ENCODE data around the gene MBTD1.
"Not testable (repeated sequence)": the region's sequence is repeated elsewhere in the genome, so short reads cannot be mapped to it uniquely, and the experiment has no call there.

The MBTD1 gene

DNA sequence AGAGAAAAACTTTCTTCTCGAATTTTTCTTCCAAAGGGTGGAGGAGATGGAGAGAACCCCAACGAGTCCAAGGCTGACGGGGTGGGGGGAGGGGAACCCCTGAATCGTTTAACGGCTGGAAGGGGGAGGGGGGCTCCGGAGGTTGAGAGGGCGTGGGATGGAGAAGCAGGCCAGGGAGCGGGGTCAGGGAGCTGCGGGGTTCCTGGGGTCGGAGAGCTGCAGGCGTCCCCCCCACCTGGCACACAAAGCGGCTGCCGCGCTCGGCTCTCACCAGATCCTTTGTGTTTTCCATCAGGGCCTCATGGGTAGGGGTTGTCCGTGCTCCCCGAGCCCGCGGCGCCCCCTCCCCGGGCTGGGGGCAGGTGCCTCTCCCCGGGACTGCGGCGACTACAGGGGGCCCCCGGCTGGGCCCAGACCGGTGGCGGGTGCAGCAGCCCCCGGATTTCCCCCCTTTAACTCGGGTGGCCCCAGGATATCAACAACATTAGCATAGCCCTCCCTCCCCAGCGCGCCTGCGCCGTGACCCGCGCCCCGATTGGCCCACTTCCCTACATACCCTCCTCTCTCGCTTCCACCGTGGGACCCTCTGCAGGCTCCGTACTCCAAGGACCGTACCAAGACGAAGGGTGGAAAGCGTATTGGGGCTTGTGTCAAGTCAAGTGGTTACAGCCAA is at the start of gene MBTD1:
Gene MBTD1, minus strand, starts transcription at position 486 of the 673 bp plus-strand sequence. CDS start 34,888 bp downstream, outside the sequence.
- peak; percentile 84 to 92 (median 89) for DNase-seq (ENCODE audit: low read depth in 4 of 4, low spot score in 1 of 4)

GRCh38 chr17:51305182-51305581 is 45.3 kb upstream of the MBTD1 start:
- no peak for DNase-seq (ENCODE audit: low read depth in 4 of 4, low spot score in 1 of 4)

DNA sequence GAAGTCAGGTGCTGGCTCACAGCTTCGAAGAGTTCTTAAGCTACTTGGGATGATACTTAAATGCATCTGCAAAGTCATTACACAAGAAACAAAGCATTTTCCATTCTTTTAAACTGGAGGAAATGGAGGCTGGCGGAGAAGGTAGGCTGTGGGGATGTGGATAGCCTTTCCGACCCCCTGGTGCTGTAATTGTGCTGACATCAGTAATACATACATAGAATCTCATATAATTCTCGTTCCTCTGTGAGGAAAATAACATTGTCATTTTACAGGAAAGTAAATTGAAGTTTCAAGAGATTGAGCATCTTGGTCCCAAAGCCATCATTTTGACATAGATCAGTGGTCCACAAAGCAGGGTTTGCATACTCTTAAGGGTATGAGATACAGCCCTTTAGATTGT is 40.0 kb upstream of the MBTD1 start:
- DNase-seq (ENCODE audit: low read depth in 4 of 4, low spot score in 1 of 4), result no peak

DNA sequence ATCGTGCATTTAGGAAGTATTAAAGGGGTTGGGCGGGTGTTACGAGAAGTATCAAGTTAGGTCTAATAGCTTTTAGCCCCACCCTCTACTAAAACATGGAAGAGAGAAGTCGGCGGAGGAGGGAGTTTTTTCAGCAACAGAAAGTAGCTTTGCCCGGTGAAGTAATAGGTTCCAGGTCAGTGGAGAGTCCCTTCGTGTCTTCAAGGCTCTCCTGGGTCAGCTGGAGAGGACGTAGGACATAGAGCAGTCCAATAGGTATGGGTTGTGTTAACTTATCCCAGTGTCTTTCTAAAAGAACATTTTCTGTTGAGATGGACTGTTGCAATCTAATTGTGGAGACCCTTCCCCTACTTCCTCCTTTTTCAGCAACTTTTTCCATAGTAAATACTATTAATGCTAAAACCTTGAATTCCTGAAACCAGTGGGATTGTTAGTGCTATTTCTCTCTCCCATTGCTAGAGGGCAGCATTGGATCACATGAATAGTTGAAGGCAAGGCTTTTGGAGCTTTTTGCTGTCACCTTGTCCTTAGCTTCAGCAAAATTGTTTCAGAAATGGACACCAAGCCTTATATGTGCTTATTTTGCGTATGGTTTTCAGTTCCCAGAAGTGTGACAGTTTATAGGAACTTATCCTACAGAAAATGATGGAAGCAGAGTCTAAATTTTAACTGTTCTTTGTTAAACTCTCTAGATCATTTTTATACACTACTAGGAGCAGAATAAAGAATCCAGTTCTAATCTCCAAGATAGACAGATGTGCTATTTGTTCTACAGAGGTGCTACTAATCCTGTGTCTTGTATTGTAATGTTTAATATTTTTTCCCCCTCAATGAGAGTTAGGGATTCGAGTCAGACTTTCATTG is 38.9 kb upstream of the MBTD1 start:
- DNase-seq (ENCODE audit: low read depth in 4 of 4, low spot score in 1 of 4), result no peak

- not testable (repeated sequence) for DNase-seq (ENCODE audit: low read depth in 4 of 4, low spot score in 1 of 4)
Measured at GRCh38 chr17:51294338-51294737, 34.5 kb upstream of the MBTD1 start.

DNA sequence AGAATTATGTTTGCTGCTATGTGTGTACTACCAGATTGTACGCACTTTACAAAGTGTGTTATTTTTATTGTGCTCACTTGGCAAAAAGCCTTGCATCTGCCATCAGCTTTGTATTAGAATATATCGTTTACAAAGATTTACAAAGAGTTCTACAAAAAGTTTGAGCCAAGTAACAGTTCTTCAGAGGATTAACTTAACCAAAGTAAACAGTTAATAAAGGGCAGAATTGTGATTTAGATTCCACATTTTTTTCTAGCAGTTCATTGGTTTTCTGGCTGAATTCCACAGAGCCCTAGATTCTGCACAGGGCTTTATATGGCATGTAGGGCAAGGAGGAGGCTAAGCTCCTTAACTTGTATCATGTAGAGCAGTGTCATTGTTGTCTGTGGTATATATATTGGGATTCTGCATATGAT is 29.9 kb upstream of the MBTD1 start:
- no peak for DNase-seq (ENCODE audit: low read depth in 4 of 4, low spot score in 1 of 4)

DNA sequence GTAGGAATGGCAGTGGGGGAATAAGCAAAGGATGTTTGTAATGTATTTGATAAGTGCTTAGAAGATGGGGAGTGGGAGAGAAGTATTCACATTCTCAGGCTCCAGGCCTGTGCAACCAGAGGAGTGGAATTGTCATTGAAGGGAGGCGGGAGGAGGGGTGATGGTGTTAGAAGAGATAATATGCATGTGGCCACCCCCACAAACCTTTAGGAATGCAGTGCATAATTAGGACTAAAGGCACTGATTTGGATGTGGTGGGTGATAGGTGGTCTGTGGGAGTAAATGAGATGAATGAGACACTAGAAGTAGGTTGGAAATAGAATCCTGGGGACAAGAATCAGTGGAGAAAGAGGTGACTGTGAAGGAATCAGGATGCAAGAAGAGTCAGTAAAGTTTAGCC is 27.6 kb upstream of the MBTD1 start:
- no peak for DNase-seq (ENCODE audit: low read depth in 4 of 4, low spot score in 1 of 4)

- DNase-seq (ENCODE audit: low read depth in 4 of 4, low spot score in 1 of 4), result no peak
Measured at GRCh38 chr17:51279183-51279582, 19.3 kb upstream of the MBTD1 start.

DNA sequence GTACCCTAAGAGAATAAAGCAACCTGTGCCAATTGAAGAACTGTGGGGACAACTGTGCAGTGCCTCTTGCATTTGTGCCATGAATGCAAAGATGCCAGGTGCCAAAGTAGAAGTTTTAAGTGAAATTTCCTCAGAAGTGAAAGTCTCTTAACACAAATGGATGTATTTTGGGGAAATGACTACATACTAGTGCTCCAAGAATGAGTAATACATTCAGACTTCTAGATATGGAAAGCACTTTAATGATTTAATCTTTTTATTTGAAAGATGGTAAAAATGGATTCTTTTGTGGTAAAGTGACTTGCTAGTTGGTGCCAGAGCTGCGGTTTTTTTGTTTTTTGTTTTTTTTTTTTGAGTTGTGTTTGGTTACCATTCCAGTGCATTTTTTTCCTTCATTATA is 15.5 kb upstream of the MBTD1 start:
- no peak for DNase-seq (ENCODE audit: low read depth in 4 of 4, low spot score in 1 of 4)

DNA sequence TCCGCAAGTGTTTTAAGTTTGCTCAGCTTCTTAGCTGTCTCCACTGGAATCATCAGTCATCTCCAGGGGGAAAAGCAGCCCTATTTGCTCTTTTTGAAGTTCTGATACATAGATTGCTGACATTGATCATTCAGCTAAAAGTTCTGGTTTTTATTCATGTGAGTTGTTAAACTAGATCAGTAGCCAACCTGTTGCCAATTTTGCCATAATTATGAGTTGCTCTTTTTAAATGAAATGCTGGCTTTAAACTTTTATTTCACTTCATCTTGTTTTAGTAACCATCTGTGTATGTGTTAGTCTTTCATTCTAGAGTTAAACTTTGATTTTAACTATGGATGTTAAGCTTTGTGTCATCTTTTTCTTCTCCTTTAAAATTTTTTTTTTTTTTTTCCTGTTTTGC is 13.0 kb upstream of the MBTD1 start:
- no peak for DNase-seq (ENCODE audit: low read depth in 4 of 4, low spot score in 1 of 4)

DNA sequence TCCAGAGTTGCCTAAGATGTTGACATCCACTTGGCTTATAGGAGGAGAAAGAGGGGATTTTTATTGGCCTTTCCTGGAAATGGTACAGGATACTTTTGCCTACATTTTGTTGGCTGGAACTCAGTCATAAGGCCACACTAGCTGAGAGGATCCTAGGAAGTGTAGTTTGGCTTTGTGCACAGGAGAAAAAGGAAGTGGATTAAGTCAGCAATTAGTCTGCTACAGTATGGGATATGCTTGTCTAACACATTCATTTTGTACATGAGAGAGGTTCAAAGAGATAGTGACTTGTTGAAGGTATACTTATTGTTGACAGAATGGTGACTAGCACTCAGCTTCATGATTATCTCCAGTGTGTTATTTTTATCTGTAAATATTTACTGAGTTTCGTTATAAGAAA is 10.8 kb upstream of the MBTD1 start:
- DNase-seq (ENCODE audit: low read depth in 4 of 4, low spot score in 1 of 4), result no peak

GRCh38 chr17:51269991-51270390 is 10.1 kb upstream of the MBTD1 start:
- DNase-seq (ENCODE audit: low read depth in 4 of 4, low spot score in 1 of 4), result no peak

GRCh38 chr17:51264466-51264865 is 4.6 kb upstream of the MBTD1 start:
- not testable (repeated sequence) for DNase-seq (ENCODE audit: low read depth in 4 of 4, low spot score in 1 of 4)

DNA sequence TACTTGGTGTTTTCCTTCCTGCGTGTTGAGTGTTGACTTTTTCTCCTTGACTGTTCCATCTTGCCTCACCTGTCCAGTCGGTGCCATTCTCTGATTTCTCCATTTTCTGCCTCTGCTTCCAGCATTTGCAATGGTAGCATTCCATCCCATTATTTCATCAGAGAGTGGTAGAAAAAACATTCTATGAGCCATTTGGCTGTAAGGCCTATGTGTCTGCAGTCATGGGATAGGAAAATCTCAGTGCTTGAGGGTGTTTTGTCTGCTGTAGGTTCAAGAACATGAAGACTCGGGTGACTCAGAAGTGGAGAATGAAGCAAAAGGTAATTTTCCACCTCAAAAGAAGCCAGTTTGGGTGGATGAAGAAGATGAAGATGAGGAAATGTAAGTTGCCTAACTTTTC is 3.2 kb upstream of the MBTD1 start:
- DNase-seq (ENCODE audit: low read depth in 4 of 4, low spot score in 1 of 4), result no peak

- no peak for DNase-seq (ENCODE audit: low read depth in 4 of 4, low spot score in 1 of 4)
Measured at GRCh38 chr17:51261024-51261963, 1.4 kb upstream of the MBTD1 start.

DNA sequence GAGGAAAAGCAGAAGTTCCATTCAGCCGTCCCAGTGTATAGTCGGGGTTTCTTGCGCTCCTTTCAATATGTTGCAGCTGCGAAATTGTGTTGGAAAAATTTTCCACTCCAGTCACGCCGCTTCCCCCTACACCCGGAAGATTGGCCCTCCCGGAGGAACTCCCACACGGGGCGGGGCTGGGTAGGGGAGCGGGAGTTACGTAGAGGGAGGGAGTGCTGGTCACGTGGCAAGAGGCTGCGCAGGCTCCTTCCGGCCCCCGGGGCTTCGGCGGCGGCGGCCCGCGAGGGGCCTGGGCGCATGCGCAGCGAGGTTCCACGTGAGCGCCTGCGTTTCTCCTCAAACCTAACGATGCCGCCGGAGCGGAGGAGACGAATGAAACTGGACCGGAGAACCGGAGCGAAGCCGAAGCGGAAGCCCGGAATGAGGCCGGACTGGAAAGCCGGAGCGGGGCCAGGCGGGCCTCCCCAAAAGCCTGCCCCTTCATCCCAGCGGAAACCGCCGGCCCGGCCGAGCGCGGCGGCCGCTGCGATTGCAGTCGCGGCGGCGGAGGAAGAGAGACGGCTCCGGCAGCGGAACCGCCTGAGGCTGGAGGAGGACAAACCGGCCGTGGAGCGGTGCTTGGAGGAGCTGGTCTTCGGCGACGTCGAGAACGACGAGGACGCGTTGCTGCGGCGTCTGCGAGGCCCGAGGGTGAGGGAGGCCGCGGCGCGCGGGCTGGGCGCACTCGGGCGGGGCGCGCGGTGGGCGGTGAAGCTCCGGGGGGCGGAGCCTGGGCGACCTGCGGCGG is 581 bp upstream of the MBTD1 start, which contains the start of gene UTP18:
Gene UTP18, plus strand, starts transcription at position 310 of the 787 bp plus-strand sequence. Its CDS starts 39 bp downstream, at position 349.
- peak; percentile 89 to 93 (median 91) for DNase-seq (ENCODE audit: low read depth in 4 of 4, low spot score in 1 of 4)

GRCh38 chr17:51258756-51259563 is 889 bp downstream of the MBTD1 start:
- DNase-seq (ENCODE audit: low read depth in 4 of 4, low spot score in 1 of 4), result peak in 1 of 4 experiments; percentile 7

GRCh38 chr17:51257150-51258081 is 2.4 kb downstream of the MBTD1 start:
- no peak for DNase-seq (ENCODE audit: low read depth in 4 of 4, low spot score in 1 of 4)
